ENCODE results near the gene SPINK8.
"Not testable (repeated sequence)": the region's sequence is repeated elsewhere in the genome, so short reads cannot be mapped to it uniquely, and the experiment has no call there.

GRCh38 chr3:48335286-48335685 lies 1.8 kb upstream of the SPINK8 start:
- not testable (repeated sequence) for TF ChIP-seq CTCF, POLR2A (IDR thresholded peaks at IDR 0.05)

Measured in right lobe of liver (tissue), 4 donors.